Right lobe of liver (tissue), 6 donors: ENCODE data around the gene APBA2. TPM values are rescaled to one million over a fixed set of nuclear protein-coding genes. Genes with fewer than 3 reads are reported as not detected.
A peak's percentile ranks its signal among the peaks of the same experiment; 100 is the strongest.

Source experiments
- ATAC-seq, 4 donors: fragments of 200-7000 bp; cut with Tn5 transposase; one replicate each; pipeline ENCODE4 v1.9.1; 2020; ENCODE audit warnings: mild to moderate bottlenecking in 4 of 4, moderate library complexity in 4 of 4
- DNase-seq, 3 donors: peaks; one replicate each; pipeline ENCODE4 v3.0.0-alpha.2; 2020
- H3K27ac ChIP-seq, 3 donors: fragments of 200-600 bp; one replicate each; pipeline ENCODE4 v1.8.0; 2022
- H3K27me3 ChIP-seq, 2 donors: fragments of 200-600 bp; one replicate each; pipeline ENCODE4 v1.8.0; 2022
- H3K36me3 ChIP-seq, 4 donors: fragments of 200-600 bp; sonication (generic) in 1 of 4; one replicate each; pipeline versions ENCODE4 v1.5.1 to v1.8.0; 2017 to 2022; ENCODE audit warnings: control low read depth in 1 of 4
- H3K4me1 ChIP-seq, 4 donors: fragments of 200-600 bp; sonication (generic) in 1 of 4; one replicate each; pipeline versions ENCODE4 v1.5.1 to v1.8.0; 2017 to 2022; ENCODE audit warnings: control low read depth in 1 of 4
- H3K4me3 ChIP-seq, 3 donors: fragments of 200-600 bp; one replicate each; pipeline ENCODE4 v1.8.0; 2022
- H3K9me3 ChIP-seq, 4 donors: fragments of 200-600 bp; sonication (generic) in 1 of 4; one replicate each; pipeline versions ENCODE4 v1.5.1 to v1.8.0; 2017 to 2022; ENCODE audit warnings: control low read depth in 1 of 4
- CTCF ChIP-seq, 4 donors: fragments of 200-600 bp in 3 of 4; fragments of 450-650 bp in 1 of 4; IDR thresholded peaks; one replicate each; pipeline versions ENCODE4 v1.5.1 to v1.8.0; 2016 to 2022; ENCODE audit warnings: antibody characterized with exemption in 4 of 4, mild to moderate bottlenecking in 2 of 4
- POLR2A ChIP-seq: fragments of 450-650 bp; IDR thresholded peaks from one replicate; pipeline ENCODE4 v1.6.1; 2017; ENCODE audit warnings: antibody characterized with exemption, mild to moderate bottlenecking
- WGBS: methylation state at CpG from one replicate; pipeline ENCODE4 v1.1.6; 2018; ENCODE audit warnings: low coverage, low lambda C conversion rate; ENCODE audit not compliant: insufficient coverage; ENCODE audit errors: missing lambda C conversion rate; 5-methylcytosine and 5-hydroxymethylcytosine counted together
- intact Hi-C, 2 donors: fragments of 100-400 bp; cut with DNase I; formaldehyde crosslinking; loops; one replicate each; pipeline versions ENCODE4 v1.11.2 to v1.14.1; 2022
- total RNA-seq, 6 experiments: library from RNA; depleted of rRNA in 2 of 6; stranded (reverse); fragments of >200 nt in 2 of 6; fragmentation: NEBNext Ultra II Directional in 3 of 6; extraction: Animal tissue kit (Norgen Biotek cat#: 25700) in 3 of 6; gene quantifications; one replicate each; pipeline versions ENCODE4 v1.1.0 to v1.2.4, GENCODE V29; 2016 to 2023
- donor health status: DM: no; HTN: yes; CAD: no.
- donor health status: DM: no; HTN: no; CAD: no.
- donor health status: DM: no; HTN: no; CAD: no.
- donor health status: DM: no; HTN: yes; CAD: no.
- donor health status: DM: no; HTN: yes; CAD: no.

The APBA2 gene
- total RNA-seq, 6 experiments from 2014 or later: 0.51 to 0.75 (median 0.69) TPM

DNA sequence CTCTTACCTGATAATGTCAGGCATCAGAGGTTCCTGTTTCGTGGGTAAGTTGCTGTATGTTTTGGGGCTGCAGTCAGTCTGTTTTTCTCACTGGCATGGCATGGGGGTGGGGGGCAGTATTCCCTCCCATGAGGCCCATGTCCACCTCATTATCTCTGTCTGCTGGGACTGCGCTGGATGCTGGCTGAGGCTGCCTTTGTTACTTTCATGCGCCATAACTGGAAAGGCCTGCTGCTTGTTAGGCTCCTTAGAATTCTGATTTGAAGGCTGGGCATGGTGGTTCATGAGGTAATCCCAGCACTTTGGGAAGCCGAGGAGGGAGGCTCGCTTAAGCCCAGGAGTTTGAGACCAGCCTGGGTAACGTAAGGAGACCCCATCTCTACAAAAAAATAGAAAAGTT lies 9.8 kb downstream of the APBA2 start:
- no peaks in the 10 kb centered on the region for H3K36me3 ChIP-seq
- DNase-seq (peak in 1 of 3 donors; percentile 4), ATAC-seq (no peak)
- H3K4me1 ChIP-seq: no peaks in the 10 kb centered on the region
- no peak overlapping the region for H3K4me3 ChIP-seq
- no peaks in the 10 kb centered on the region for H3K9me3 ChIP-seq
- H3K27me3 ChIP-seq: no peaks in the 10 kb centered on the region
- 65% methylated on average over 5 of the region's 6 CpGs for WGBS
- TF ChIP-seq POLR2A: no peak
- TF ChIP-seq CTCF (IDR thresholded peaks at IDR 0.05): no peak
- intact Hi-C loops: no loop called here
- H3K27ac ChIP-seq: no peak overlapping the region

GRCh38 chr15:28896951-28897350 lies 11.2 kb downstream of the APBA2 start:
- TF ChIP-seq CTCF (IDR thresholded peaks at IDR 0.05) (no peak), POLR2A (no peak)
- Histone ChIP-seq H3K4me3 (no peak overlapping the region), H3K27ac (no peak overlapping the region), H3K4me1 (no peaks in the 10 kb centered on the region), H3K9me3 (no peaks in the 10 kb centered on the region), H3K27me3 (no peaks in the 10 kb centered on the region), H3K36me3 (no peaks in the 10 kb centered on the region)
- ATAC-seq (no peak), DNase-seq (no peak)
- WGBS: 66% methylated on average over 4 of the region's 4 CpGs
- intact Hi-C loops: no loop called here

- ATAC-seq (no peak), DNase-seq (no peak)
- intact Hi-C loops: no loop called here
- 84% methylated on average over 6 of the region's 13 CpGs for WGBS
- H3K27me3 ChIP-seq: no peaks in the 10 kb centered on the region
- no peak overlapping the region for H3K4me3 ChIP-seq
- no peak for TF ChIP-seq POLR2A
- no peak for TF ChIP-seq CTCF (IDR thresholded peaks at IDR 0.05)
- H3K9me3 ChIP-seq: no peaks in the 10 kb centered on the region
- no peak overlapping the region for H3K27ac ChIP-seq
- H3K36me3 ChIP-seq: no peaks in the 10 kb centered on the region
- no peaks in the 10 kb centered on the region for H3K4me1 ChIP-seq
Observed at GRCh38 chr15:28897861-28898585, 12.2 kb downstream of the APBA2 start.

GRCh38 chr15:28899061-28899738 lies 13.4 kb downstream of the APBA2 start:
- no peaks in the 10 kb centered on the region for H3K36me3 ChIP-seq
- H3K4me1 ChIP-seq: no peaks in the 10 kb centered on the region
- no peaks in the 10 kb centered on the region for H3K9me3 ChIP-seq
- no peak overlapping the region for H3K27ac ChIP-seq
- ATAC-seq: no peak
- H3K27me3 ChIP-seq: no peaks in the 10 kb centered on the region
- WGBS: 75% methylated on average over 9 of the region's 24 CpGs
- no peak for DNase-seq
- TF ChIP-seq POLR2A (no peak), CTCF (IDR thresholded peaks at IDR 0.05) (no peak)
- no peak overlapping the region for H3K4me3 ChIP-seq
- intact Hi-C loops: no loop called here
